GM13976 (cell line): ENCODE measurements around the gene SIMC1.
"Not testable (repeated sequence)": the region's sequence is repeated elsewhere in the genome, so short reads cannot be mapped to it uniquely, and the experiment has no call there.

Experiments used
- DNase-seq: peaks from one replicate; pipeline ENCODE4 v3.0.0; 2012; ENCODE audit warnings: low spot score
- in situ Hi-C: fragments of 300-500 bp; cut with MboI; formaldehyde crosslinking; loops from one replicate; pipeline ENCODE4 v1.12.0; 2022; ENCODE audit warnings: low sequenced_read_pairs, mixed read lengths, inconsistent platforms; ENCODE audit not compliant: unreplicated experiment

SIMC1 gene

GRCh38 chr5:176238645-176239283 lies 540 bp downstream of the SIMC1 start:
- DNase-seq, in situ Hi-C loops: not testable (repeated sequence)

DNA sequence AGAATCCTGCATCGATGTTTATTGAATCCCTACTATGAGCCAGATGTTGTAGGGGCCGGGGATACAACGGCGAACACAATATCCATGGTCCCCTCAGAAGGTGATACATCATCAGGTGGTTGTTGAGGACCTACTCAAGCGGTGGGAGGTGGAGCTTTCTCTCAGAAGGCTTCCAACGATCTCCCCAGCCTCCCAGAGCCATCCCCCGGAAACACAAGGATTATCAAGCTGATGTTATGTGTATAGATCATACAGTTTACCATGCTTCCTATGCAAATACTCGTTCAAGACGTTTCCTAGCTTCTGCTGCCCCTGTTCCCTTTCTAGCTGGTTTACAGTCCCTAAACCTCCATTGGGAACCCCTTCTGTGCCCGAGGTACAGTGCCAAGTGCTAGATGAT lies 1.1 kb downstream of the SIMC1 start:
- in situ Hi-C loops, DNase-seq: not testable (repeated sequence)

DNA sequence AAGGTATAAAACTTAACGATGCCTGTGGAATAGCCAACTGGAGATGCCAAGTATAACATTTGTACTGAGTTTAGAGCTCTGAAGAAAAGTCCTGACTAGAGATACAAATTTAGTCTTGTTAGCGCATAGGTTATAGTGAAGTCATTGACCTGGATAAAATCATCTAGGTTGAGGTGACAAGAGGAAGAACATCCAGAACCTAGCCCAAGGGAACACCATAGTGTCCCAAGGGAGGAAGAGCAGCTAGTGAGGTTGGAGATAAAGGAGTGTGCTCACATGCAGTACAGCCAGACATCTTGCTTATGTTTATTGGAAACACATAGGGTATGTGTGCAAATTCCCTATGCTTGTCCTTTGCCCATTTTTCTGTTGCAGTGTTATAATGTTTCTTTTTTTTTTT lies 6.1 kb downstream of the SIMC1 start:
- in situ Hi-C loops, DNase-seq: not testable (repeated sequence)

GRCh38 chr5:176245074-176245473 lies 6.8 kb downstream of the SIMC1 start:
- in situ Hi-C loops, DNase-seq: not testable (repeated sequence)

GRCh38 chr5:176245489-176245888 lies 7.3 kb downstream of the SIMC1 start:
- in situ Hi-C loops, DNase-seq: not testable (repeated sequence)

GRCh38 chr5:176250691-176251090 lies 12.5 kb downstream of the SIMC1 start:
- DNase-seq, in situ Hi-C loops: not testable (repeated sequence)

- in situ Hi-C loops, DNase-seq: not testable (repeated sequence)
Observed at GRCh38 chr5:176252171-176252570, 13.9 kb downstream of the SIMC1 start.

- DNase-seq, in situ Hi-C loops: not testable (repeated sequence)
Observed at GRCh38 chr5:176253370-176254065, 15.3 kb downstream of the SIMC1 start.

DNA sequence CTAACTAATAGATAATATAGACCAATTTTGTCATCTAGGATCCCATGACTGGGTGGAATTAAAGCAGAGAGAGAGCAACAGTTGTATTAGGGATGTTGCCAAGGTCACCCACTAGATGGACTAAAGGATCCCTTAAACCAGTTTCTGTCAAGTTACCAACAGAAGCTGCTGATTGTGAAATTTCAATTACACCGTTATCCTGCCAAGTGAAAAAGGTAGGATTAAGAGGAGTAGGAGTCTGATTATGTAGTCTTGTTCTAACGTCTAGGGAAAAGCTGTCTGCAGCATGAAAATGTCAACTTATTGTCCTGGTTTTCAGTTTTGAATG lies 15.8 kb downstream of the SIMC1 start:
- in situ Hi-C loops: not testable (repeated sequence)

GRCh38 chr5:176257871-176258505 lies 19.8 kb downstream of the SIMC1 start:
- in situ Hi-C loops, DNase-seq: not testable (repeated sequence)

More for the DNA sequence above, 15.8 kb downstream of the SIMC1 start:
- DNase-seq: not testable (repeated sequence)

DNA sequence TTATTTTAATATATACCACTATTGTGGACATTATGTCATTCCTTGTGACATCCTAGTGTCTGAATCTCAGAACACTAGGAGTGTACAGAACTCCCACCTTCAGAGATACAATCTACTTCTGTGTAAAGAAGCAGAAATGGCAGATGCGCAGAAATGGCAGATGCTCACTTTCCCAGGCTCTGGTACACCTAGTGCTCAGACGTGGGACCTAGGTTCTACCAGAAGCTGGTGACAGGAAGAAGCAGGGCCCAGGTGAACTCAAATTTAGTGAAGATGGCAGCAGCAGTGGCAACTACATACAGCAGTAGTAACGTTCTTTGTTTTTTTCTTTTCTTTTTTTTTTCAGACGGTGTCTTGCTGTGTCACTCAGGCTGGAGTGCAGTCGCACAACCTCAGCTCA lies 22.5 kb downstream of the SIMC1 start:
- in situ Hi-C loops, DNase-seq: not testable (repeated sequence)

DNA sequence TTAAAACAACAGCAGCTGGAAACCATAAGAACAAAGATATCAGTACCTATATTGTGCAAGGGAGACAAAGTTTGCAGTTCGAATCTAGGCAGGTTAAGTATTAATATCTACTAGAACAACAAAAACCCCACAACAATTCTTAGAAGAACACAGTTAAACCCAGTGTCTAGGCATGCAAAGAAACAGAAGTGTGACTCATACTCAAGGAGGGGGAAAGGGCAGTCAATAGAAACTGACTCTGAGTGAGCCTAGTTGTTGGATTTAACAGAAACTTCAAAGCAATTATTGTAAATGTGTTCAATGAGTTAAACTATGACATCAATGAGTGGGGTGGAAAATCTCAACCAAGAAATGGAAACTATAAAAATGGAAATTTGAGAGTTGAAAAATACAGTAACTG lies 28.2 kb downstream of the SIMC1 start:
- in situ Hi-C loops, DNase-seq: not testable (repeated sequence)

GRCh38 chr5:176289018-176289417 lies 50.8 kb downstream of the SIMC1 start:
- DNase-seq, in situ Hi-C loops: not testable (repeated sequence)

GRCh38 chr5:176290057-176290840 lies 52.0 kb downstream of the SIMC1 start:
- in situ Hi-C loops, DNase-seq: not testable (repeated sequence)

DNA sequence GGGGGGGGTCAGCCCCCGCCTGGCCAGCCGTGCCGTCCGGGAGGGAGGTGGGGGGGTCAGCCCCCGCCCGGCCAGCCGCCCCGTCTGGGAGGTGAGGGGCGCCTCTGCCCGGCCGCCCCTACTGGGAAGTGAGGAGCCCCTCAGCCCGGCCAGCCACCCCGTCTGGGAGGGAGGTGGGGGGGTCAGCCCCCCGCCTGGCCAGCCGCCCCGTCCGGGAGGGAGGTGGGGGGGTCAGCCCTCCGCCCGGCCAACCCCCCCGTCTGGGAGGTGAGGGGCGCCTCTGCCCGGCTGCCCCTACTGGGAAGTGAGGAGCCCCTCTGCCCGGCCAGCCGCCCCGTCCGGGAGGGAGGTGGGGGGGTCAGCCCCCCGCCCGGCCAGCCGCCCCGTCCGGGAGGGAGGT lies 67.1 kb downstream of the SIMC1 start:
- DNase-seq, in situ Hi-C loops: not testable (repeated sequence)
